ENCODE results near the gene DLG1. TPM values are rescaled to one million over a fixed set of nuclear protein-coding genes. Genes with fewer than 3 reads are reported as not detected.

Gene DLG1
- total RNA-seq: 81.1 and 84.1 TPM in 2 replicates

- DNase-seq: peak; percentile 91
- peaks cover 18% of the 10 kb centered on the region for H3K36me3 Mint-ChIP-seq (ENCODE audit: low read depth)
- peaks cover 29% of the 10 kb centered on the region for H3K27me3 Mint-ChIP-seq
- H3K9me3 Mint-ChIP-seq: no peaks in the 10 kb centered on the region
- intact Hi-C loops (cut with micrococcal nuclease): loop anchor here (5.0 kb wide), 1 partner anchor 159 kb away; no protein-coding TSS in a partner anchor
- peak within 1 kb of the TSS; percentile 98 for H3K27ac Mint-ChIP-seq
- H3K4me3 Mint-ChIP-seq: peak within 1 kb of the TSS; percentile 97
- H3K4me1 Mint-ChIP-seq: peaks cover 24% of the 10 kb centered on the region
Measured at GRCh38 chr3:197298341-197298944, at the start of gene DLG1. TSS of gene DLG1 (minus strand) at chr3:197298612. CDS start at chr3:197297204, 1,408 bp downstream.

- Mint-ChIP-seq H3K27ac (no peak overlapping the region), H3K36me3 (ENCODE audit: low read depth) (no peaks in the 10 kb centered on the region)
- intact Hi-C loops (cut with micrococcal nuclease): no loop called here
Measured at GRCh38 chr3:197348014-197348413, 49.6 kb upstream of the DLG1 start.

GRCh38 chr3:197345390-197345789, 47.0 kb upstream of the DLG1 start:
- intact Hi-C loops (cut with micrococcal nuclease): no loop called here
- Mint-ChIP-seq H3K4me1 (no peaks in the 10 kb centered on the region), H3K27ac (no peak overlapping the region), H3K9me3 (no peaks in the 10 kb centered on the region), H3K36me3 (ENCODE audit: low read depth) (no peaks in the 10 kb centered on the region), H3K4me3 (no peak overlapping the region), H3K27me3 (no peaks in the 10 kb centered on the region)
- DNase-seq: no peak

More at GRCh38 chr3:197348014-197348413, 49.6 kb upstream of the DLG1 start:
- Mint-ChIP-seq H3K27me3 (no peaks in the 10 kb centered on the region), H3K4me3 (no peak overlapping the region), H3K9me3 (no peaks in the 10 kb centered on the region), H3K4me1 (no peaks in the 10 kb centered on the region)
- DNase-seq: no peak

- Mint-ChIP-seq H3K27me3 (no peaks in the 10 kb centered on the region), H3K9me3 (no peaks in the 10 kb centered on the region), H3K36me3 (ENCODE audit: low read depth) (no peaks in the 10 kb centered on the region), H3K27ac (no peak overlapping the region), H3K4me3 (no peak overlapping the region), H3K4me1 (no peaks in the 10 kb centered on the region)
- DNase-seq: no peak
- intact Hi-C loops (cut with micrococcal nuclease): no loop called here
Measured at GRCh38 chr3:197344582-197345318, 46.3 kb upstream of the DLG1 start.

GRCh38 chr3:197343656-197344408, 45.4 kb upstream of the DLG1 start:
- no peaks in the 10 kb centered on the region for H3K9me3 Mint-ChIP-seq
- H3K4me3 Mint-ChIP-seq: no peak overlapping the region
- H3K27ac Mint-ChIP-seq: no peak overlapping the region
- no peaks in the 10 kb centered on the region for H3K36me3 Mint-ChIP-seq (ENCODE audit: low read depth)
- H3K27me3 Mint-ChIP-seq: no peaks in the 10 kb centered on the region
- no peak for DNase-seq
- H3K4me1 Mint-ChIP-seq: no peaks in the 10 kb centered on the region
- intact Hi-C loops (cut with micrococcal nuclease): no loop called here

- H3K4me3 Mint-ChIP-seq: no peak overlapping the region
- no peaks in the 10 kb centered on the region for H3K9me3 Mint-ChIP-seq
- no peaks in the 10 kb centered on the region for H3K4me1 Mint-ChIP-seq
- intact Hi-C loops (cut with micrococcal nuclease): no loop called here
- no peak for DNase-seq
- H3K27ac Mint-ChIP-seq: no peak overlapping the region
- no peaks in the 10 kb centered on the region for H3K36me3 Mint-ChIP-seq (ENCODE audit: low read depth)
- no peaks in the 10 kb centered on the region for H3K27me3 Mint-ChIP-seq
Measured at GRCh38 chr3:197343111-197343510, 44.7 kb upstream of the DLG1 start.

GRCh38 chr3:197340521-197340871, 42.1 kb upstream of the DLG1 start:
- H3K4me3 Mint-ChIP-seq: no peak overlapping the region

GRCh38 chr3:197339841-197340520, 41.6 kb upstream of the DLG1 start:
- DNase-seq: no peak
- H3K9me3 Mint-ChIP-seq: no peaks in the 10 kb centered on the region
- no peaks in the 10 kb centered on the region for H3K27me3 Mint-ChIP-seq
- no peaks in the 10 kb centered on the region for H3K36me3 Mint-ChIP-seq (ENCODE audit: low read depth)
- no peaks in the 10 kb centered on the region for H3K4me1 Mint-ChIP-seq
- intact Hi-C loops (cut with micrococcal nuclease): no loop called here
- no peak overlapping the region for H3K27ac Mint-ChIP-seq
- H3K4me3 Mint-ChIP-seq: no peak overlapping the region

More at GRCh38 chr3:197340521-197340871, 42.1 kb upstream of the DLG1 start:
- no peak for DNase-seq
- no peaks in the 10 kb centered on the region for H3K4me1 Mint-ChIP-seq
- H3K27me3 Mint-ChIP-seq: no peaks in the 10 kb centered on the region
- no peak overlapping the region for H3K27ac Mint-ChIP-seq
- intact Hi-C loops (cut with micrococcal nuclease): no loop called here
- H3K9me3 Mint-ChIP-seq: no peaks in the 10 kb centered on the region
- H3K36me3 Mint-ChIP-seq (ENCODE audit: low read depth): no peaks in the 10 kb centered on the region

- intact Hi-C loops (cut with micrococcal nuclease): no loop called here
- Mint-ChIP-seq H3K9me3 (no peaks in the 10 kb centered on the region), H3K4me1 (no peaks in the 10 kb centered on the region), H3K36me3 (ENCODE audit: low read depth) (no peaks in the 10 kb centered on the region), H3K4me3 (no peak overlapping the region), H3K27me3 (no peaks in the 10 kb centered on the region), H3K27ac (no peak overlapping the region)
- DNase-seq: no peak
Measured at GRCh38 chr3:197338586-197338985, 40.2 kb upstream of the DLG1 start.

GRCh38 chr3:197337656-197338055, 39.2 kb upstream of the DLG1 start:
- H3K36me3 Mint-ChIP-seq (ENCODE audit: low read depth): no peaks in the 10 kb centered on the region
- H3K27me3 Mint-ChIP-seq: no peaks in the 10 kb centered on the region
- no peak for DNase-seq
- H3K9me3 Mint-ChIP-seq: no peaks in the 10 kb centered on the region
- no peaks in the 10 kb centered on the region for H3K4me1 Mint-ChIP-seq
- no peak overlapping the region for H3K4me3 Mint-ChIP-seq
- intact Hi-C loops (cut with micrococcal nuclease): no loop called here
- no peak overlapping the region for H3K27ac Mint-ChIP-seq

GRCh38 chr3:197337214-197337613, 38.8 kb upstream of the DLG1 start:
- no peaks in the 10 kb centered on the region for H3K36me3 Mint-ChIP-seq (ENCODE audit: low read depth)
- intact Hi-C loops (cut with micrococcal nuclease): no loop called here
- H3K9me3 Mint-ChIP-seq: no peaks in the 10 kb centered on the region
- H3K27me3 Mint-ChIP-seq: peaks cover 2% of the 10 kb centered on the region
- no peak overlapping the region for H3K4me3 Mint-ChIP-seq
- H3K4me1 Mint-ChIP-seq: no peaks in the 10 kb centered on the region
- no peak overlapping the region for H3K27ac Mint-ChIP-seq
- DNase-seq: no peak

- no peaks in the 10 kb centered on the region for H3K4me1 Mint-ChIP-seq
- no peak for DNase-seq
- H3K27me3 Mint-ChIP-seq: peaks cover 7% of the 10 kb centered on the region
- H3K27ac Mint-ChIP-seq: no peak overlapping the region
- no peaks in the 10 kb centered on the region for H3K9me3 Mint-ChIP-seq
- H3K4me3 Mint-ChIP-seq: no peak overlapping the region
- H3K36me3 Mint-ChIP-seq (ENCODE audit: low read depth): no peaks in the 10 kb centered on the region
- intact Hi-C loops (cut with micrococcal nuclease): no loop called here
Measured at GRCh38 chr3:197336348-197336747, 37.9 kb upstream of the DLG1 start.

GRCh38 chr3:197335428-197336132, 37.2 kb upstream of the DLG1 start:
- H3K4me1 Mint-ChIP-seq: no peaks in the 10 kb centered on the region
- H3K27ac Mint-ChIP-seq: no peak overlapping the region
- intact Hi-C loops (cut with micrococcal nuclease): no loop called here
- no peak overlapping the region for H3K4me3 Mint-ChIP-seq
- no peak for DNase-seq
- no peaks in the 10 kb centered on the region for H3K36me3 Mint-ChIP-seq (ENCODE audit: low read depth)
- H3K27me3 Mint-ChIP-seq: peaks cover 11% of the 10 kb centered on the region
- H3K9me3 Mint-ChIP-seq: no peaks in the 10 kb centered on the region
